ENCODE data around the gene KRTAP10-9. TPM values are rescaled to one million over a fixed set of nuclear protein-coding genes. Genes with fewer than 3 reads are reported as not detected.

Gene KRTAP10-9
- total RNA-seq, 4 donors from 2014 or later: not detected

GRCh38 chr21:44648557-44649311 is 21.8 kb downstream of the KRTAP10-9 start:
- Histone ChIP-seq H3K4me3 (no peak overlapping the region), H3K4me1 (no peaks in the 10 kb centered on the region)

GRCh38 chr21:44649521-44650100 is 22.7 kb downstream of the KRTAP10-9 start:
- Histone ChIP-seq H3K36me3 (no peaks in the 10 kb centered on the region), H3K9me3 (peaks cover 0 to 5% (median 0%) of the 10 kb centered on the region in 4 donors), H3K27me3 (no peaks in the 10 kb centered on the region), H3K4me1 (no peaks in the 10 kb centered on the region), H3K4me3 (no peak overlapping the region), H3K27ac (no peak overlapping the region)
- TF ChIP-seq CTCF (IDR thresholded peaks at IDR 0.05) (no peak), POLR2A (IDR thresholded peaks at IDR 0.05) (no peak)
- peak in 1 of 3 donors; percentile 8 for DNase-seq

More at GRCh38 chr21:44648557-44649311, 21.8 kb downstream of the KRTAP10-9 start:
- H3K36me3 ChIP-seq: no peaks in the 10 kb centered on the region
- no peaks in the 10 kb centered on the region for H3K27me3 ChIP-seq
- TF ChIP-seq CTCF (IDR thresholded peaks at IDR 0.05) (no peak), POLR2A (IDR thresholded peaks at IDR 0.05) (no peak)
- H3K9me3 ChIP-seq: peaks cover 0 to 5% (median 0%) of the 10 kb centered on the region in 4 donors
- H3K27ac ChIP-seq: no peak overlapping the region
- peak in 1 of 3 donors; percentile 1 for DNase-seq

GRCh38 chr21:44650265-44650972 is 23.5 kb downstream of the KRTAP10-9 start:
- peaks cover 0 to 3% (median 0%) of the 10 kb centered on the region in 4 donors for H3K9me3 ChIP-seq
- peak in 1 of 3 donors; percentile 4 for DNase-seq
- no peak overlapping the region for H3K4me3 ChIP-seq
- H3K36me3 ChIP-seq: no peaks in the 10 kb centered on the region
- TF ChIP-seq CTCF (IDR thresholded peaks at IDR 0.05): no peak
- TF ChIP-seq POLR2A (IDR thresholded peaks at IDR 0.05): no peak
- H3K27me3 ChIP-seq: no peaks in the 10 kb centered on the region
- no peak overlapping the region for H3K27ac ChIP-seq
- no peaks in the 10 kb centered on the region for H3K4me1 ChIP-seq

GRCh38 chr21:44650973-44651675 is 24.2 kb downstream of the KRTAP10-9 start:
- no peaks in the 10 kb centered on the region for H3K27me3 ChIP-seq
- TF ChIP-seq POLR2A (IDR thresholded peaks at IDR 0.05) (no peak), CTCF (IDR thresholded peaks at IDR 0.05) (no peak)
- no peaks in the 10 kb centered on the region for H3K4me1 ChIP-seq
- peak in 1 of 3 donors; percentile 3 for DNase-seq
- H3K4me3 ChIP-seq: no peak overlapping the region
- H3K36me3 ChIP-seq: no peaks in the 10 kb centered on the region
- no peak overlapping the region for H3K27ac ChIP-seq
- H3K9me3 ChIP-seq: no peaks in the 10 kb centered on the region

GRCh38 chr21:44653123-44653522 is 26.2 kb downstream of the KRTAP10-9 start:
- Histone ChIP-seq H3K36me3 (no peaks in the 10 kb centered on the region), H3K27ac (no peak overlapping the region), H3K9me3 (no peaks in the 10 kb centered on the region), H3K4me3 (no peak overlapping the region), H3K27me3 (no peaks in the 10 kb centered on the region), H3K4me1 (no peaks in the 10 kb centered on the region)
- DNase-seq: peak in 1 of 3 donors; percentile 16
- TF ChIP-seq CTCF (IDR thresholded peaks at IDR 0.05) (no peak), POLR2A (IDR thresholded peaks at IDR 0.05) (no peak)

All from Peyer's patch (tissue), 4 donors.